GM12801 (cell line): ENCODE results near the gene TMEM191C.

Experiments
- TF ChIP-seq, protein P1 (sequence below): IDR thresholded peaks from one replicate; pipeline ENCODE4 v1.5.1; 2011; ENCODE audit warnings: control low read depth; ENCODE audit not compliant: insufficient read length; ENCODE audit errors: extremely low read depth

TMEM191C gene

DNA sequence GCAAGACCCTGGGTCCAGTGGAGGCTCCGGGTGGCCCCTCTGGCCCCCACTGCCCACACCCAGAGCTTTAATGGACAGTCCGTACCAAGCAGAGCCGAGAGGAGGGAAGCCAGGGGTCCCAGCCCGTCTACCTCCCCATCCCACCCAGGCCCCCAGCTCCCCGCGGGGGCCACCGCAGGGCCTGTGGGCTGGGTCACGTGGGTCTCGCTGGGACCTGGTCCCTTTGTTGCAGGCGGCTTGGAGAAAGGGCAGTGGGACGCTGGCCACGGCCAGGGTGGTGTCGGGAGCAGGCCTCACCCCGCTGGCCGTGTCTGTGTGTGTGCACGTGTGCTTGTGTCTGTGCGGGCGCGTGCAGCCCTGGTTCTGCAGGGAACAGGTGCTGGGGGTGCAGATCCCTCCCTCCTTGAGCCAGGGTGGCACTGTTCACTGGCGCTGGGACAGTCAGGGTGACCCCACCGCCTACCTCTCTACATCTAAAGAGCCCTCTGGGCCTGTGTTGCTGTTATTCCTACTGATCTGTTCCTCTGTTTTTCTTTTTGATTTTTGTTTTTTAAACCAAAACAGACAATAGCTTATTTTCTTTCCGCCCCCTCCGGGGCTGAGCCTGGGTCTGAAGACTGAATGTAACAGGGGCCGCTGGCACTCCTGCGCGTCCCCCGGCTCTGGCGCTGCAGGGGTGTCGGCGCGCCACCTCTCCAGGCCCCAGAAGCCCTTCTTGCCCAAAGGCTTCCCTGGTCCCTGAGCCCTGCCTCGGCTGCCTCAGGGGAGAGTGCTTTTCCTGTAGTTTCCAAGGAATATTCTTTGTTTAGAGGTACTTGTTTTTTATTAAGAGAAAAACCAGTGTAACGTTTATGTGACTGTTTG, 20.1 kb upstream of the TMEM191C start:
- TF ChIP-seq, protein P1, sequence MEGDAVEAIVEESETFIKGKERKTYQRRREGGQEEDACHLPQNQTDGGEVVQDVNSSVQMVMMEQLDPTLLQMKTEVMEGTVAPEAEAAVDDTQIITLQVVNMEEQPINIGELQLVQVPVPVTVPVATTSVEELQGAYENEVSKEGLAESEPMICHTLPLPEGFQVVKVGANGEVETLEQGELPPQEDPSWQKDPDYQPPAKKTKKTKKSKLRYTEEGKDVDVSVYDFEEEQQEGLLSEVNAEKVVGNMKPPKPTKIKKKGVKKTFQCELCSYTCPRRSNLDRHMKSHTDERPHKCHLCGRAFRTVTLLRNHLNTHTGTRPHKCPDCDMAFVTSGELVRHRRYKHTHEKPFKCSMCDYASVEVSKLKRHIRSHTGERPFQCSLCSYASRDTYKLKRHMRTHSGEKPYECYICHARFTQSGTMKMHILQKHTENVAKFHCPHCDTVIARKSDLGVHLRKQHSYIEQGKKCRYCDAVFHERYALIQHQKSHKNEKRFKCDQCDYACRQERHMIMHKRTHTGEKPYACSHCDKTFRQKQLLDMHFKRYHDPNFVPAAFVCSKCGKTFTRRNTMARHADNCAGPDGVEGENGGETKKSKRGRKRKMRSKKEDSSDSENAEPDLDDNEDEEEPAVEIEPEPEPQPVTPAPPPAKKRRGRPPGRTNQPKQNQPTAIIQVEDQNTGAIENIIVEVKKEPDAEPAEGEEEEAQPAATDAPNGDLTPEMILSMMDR, result no peak

DNA sequence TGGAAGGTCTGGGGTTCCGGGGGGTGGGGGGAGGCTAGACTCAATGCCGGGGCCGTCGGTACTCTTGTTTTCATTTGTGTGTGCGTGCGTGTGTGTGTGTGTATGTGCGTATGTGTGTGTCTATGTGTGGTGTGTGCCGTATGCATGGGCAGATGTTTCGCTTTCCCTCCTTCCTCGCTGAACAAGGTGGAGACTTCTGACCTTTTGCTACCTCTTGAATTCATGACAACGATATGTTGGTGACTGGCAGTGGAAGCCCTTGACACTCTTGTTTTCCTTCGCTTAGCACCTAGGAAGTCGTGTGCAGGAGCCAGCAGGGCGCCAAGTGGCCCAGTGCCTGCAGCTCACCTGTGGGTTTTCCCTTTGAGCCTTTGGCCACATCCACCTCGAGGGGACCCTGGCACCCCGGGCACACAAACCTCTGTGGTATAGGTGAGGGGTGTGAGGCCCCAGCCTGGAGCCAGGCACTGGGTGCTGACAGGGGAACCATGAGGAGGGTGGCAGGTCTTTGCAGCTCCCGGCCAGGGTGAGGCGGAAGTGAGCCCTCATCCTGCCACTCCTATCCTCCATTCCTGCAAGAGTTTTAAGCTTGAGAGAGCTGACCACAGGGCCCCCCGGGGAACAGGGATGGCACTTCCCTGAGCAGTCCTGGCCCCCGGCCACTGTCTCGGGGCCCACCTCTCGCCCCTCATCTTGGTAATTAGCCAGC, 19.3 kb upstream of the TMEM191C start:
- TF ChIP-seq, protein P1, result no peak

DNA sequence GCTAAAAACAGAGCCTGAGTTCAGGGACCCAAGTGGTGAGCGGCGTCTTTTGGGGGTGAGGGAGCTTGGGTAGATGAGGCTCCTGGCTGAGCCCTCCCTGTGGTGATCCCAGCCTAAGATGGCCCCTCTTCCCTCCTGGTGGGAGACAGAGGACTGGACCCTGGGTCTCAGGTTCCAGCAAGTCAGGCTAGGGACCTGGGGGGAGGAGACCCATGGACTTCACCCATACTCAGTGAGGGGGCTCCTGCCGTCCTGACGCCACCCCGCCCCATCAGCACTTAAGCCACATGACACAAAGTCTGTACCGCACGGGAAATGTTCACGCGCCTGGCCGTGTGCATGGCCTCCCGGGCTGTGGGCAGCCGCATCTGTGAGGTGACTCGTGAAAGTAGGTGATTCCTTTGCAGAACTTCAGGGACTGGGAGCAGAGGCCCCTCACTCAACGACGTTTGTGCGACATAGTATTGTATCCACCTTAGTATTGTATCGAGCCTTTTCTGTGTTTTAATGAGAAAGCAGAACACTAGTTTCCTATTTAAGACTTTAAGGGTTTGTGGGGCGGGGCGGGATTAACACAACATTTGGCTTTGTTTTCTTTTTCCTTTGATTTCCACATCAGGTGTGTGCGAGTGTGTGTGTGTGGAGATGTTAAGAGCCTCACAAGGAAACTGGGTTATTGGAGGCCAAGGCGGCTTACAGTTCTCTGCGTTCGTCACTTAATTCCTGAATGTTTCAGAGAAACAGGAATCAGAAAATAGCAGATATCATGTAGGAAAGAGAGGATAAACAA, 18.4 kb upstream of the TMEM191C start:
- TF ChIP-seq, protein P1, result no peak

DNA sequence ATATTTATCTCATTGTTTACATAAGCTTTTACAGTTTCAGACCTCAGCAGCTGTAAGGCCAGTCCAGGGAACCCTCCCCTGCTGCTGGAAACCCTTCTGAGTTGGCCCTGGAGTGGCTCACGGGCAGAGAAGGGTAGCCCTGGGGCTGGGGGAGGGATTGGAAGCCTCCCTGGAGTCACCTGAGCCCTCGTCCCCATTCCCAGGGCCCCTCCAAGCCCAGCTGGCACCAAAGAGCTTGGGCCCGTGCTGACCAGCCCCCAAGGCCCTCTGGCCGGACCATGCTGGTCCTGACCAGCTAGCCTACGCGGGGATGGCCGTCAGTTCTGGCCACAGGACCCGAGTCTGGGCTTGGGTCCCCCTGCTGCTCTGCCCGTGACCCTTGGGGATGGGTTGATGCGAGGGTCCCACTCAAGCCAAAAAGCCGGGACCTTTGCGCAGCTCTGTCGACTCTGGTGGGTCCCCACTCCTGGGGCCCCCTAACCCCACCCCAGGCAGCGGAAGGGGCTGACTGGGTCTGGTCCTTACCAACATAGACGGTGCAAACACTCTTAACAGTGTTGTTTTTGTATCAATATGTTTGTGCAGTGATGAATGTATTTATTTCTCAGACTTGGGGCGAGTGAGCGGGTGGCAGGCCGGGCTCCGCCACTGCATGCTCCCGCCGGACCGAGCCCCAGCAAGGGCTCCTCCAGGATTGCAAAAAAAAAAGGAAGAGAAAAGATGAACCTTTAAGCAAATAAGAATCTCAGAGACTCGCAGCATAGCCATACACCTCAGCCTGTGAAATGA, 17.5 kb upstream of the TMEM191C start:
- TF ChIP-seq, protein P1, result no peak

DNA sequence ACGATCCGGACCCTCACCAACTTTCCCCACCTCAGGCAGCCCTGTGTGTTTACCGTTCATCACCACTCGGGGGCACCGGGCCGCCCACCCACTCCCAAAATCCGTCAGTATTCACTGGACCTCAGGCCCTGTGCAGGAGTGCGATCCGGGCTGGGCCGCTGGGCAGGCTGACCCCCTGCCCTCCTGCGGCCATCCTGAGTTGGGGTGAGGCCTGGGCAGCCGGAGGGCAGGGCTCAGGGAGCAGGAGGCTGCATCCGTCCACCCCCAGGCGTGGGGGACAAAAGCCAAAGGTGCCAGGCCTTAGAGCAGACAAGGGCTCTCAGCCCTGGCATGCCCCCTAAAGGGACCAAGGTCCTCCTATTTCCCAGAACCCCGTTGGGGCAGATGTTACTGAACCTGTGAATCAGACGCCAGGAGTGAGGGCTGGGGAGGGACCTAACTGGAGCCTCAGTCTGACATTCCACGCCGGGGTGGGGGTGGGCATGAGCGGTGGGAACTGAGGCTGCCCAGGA, 16.8 kb upstream of the TMEM191C start:
- TF ChIP-seq, protein P1, result no peak

DNA sequence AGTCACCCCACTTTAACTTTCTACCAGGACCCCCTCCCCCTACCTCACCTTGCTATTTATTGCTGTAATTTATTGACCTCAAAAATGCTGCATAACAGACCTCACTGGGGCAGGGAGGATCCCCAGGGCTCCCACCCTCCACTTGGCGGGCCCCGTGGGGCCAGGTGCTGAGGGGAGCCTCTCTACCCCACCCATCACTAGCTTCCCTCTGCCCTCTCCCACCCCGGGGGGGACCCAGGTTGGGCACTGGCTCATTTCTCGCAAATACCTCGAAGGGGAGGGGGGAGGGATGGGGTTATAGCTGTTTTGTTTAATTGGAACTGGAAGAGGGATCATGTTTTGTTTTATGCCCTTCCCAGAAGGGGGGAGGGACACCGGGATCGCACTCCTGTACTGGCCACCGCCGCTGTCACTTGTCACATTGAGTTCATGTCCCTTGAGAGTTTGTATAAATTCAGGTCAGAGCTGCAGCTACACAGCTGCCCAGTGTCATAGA, 16.3 kb upstream of the TMEM191C start:
- TF ChIP-seq, protein P1, result no peak
